ENCODE results near the gene TOLLIP.
"Not testable (repeated sequence)": the region's sequence is repeated elsewhere in the genome, so short reads cannot be mapped to it uniquely, and the experiment has no call there.

The TOLLIP gene

GRCh38 chr11:1271927-1272326, 37.5 kb downstream of the TOLLIP start:
- DNase-seq (ENCODE audit: low spot score): no peak
- no peak for TF ChIP-seq CTCF (IDR thresholded peaks at IDR 0.05)
- H3K27ac ChIP-seq: no peak overlapping the region
- no peak overlapping the region for H3K4me3 ChIP-seq

- no peak for TF ChIP-seq CTCF (IDR thresholded peaks at IDR 0.05)
- no peak overlapping the region for H3K4me3 ChIP-seq
- DNase-seq (ENCODE audit: low spot score): no peak
- no peak overlapping the region for H3K27ac ChIP-seq
Measured at GRCh38 chr11:1271406-1271805, 38.0 kb downstream of the TOLLIP start.

GRCh38 chr11:1271002-1271401, 38.4 kb downstream of the TOLLIP start:
- no peak overlapping the region for H3K27ac ChIP-seq
- no peak overlapping the region for H3K4me3 ChIP-seq
- DNase-seq (ENCODE audit: low spot score): no peak
- TF ChIP-seq CTCF (IDR thresholded peaks at IDR 0.05): no peak

GRCh38 chr11:1270476-1270875, 39.0 kb downstream of the TOLLIP start:
- TF ChIP-seq CTCF (IDR thresholded peaks at IDR 0.05): no peak
- no peak for DNase-seq (ENCODE audit: low spot score)
- Histone ChIP-seq H3K4me3 (no peak overlapping the region), H3K27ac (no peak overlapping the region)

GRCh38 chr11:1269957-1270356, 39.5 kb downstream of the TOLLIP start:
- no peak for DNase-seq (ENCODE audit: low spot score)
- Histone ChIP-seq H3K4me3 (no peak overlapping the region), H3K27ac (no peak overlapping the region)
- no peak for TF ChIP-seq CTCF (IDR thresholded peaks at IDR 0.05)

- no peak for TF ChIP-seq CTCF (IDR thresholded peaks at IDR 0.05)
- no peak overlapping the region for H3K27ac ChIP-seq
- DNase-seq (ENCODE audit: low spot score): no peak
- no peak overlapping the region for H3K4me3 ChIP-seq
Measured at GRCh38 chr11:1267441-1268100, 41.9 kb downstream of the TOLLIP start.

- H3K27ac ChIP-seq; DNase-seq (ENCODE audit: low spot score); H3K4me3 ChIP-seq: not testable (repeated sequence)
Measured at GRCh38 chr11:1266976-1267375, 42.5 kb downstream of the TOLLIP start.

- H3K4me3 ChIP-seq; DNase-seq (ENCODE audit: low spot score); H3K27ac ChIP-seq: not testable (repeated sequence)
Measured at GRCh38 chr11:1265480-1265879, 44.0 kb downstream of the TOLLIP start.

GRCh38 chr11:1264444-1264843, 45.0 kb downstream of the TOLLIP start:
- DNase-seq (ENCODE audit: low spot score); H3K4me3 ChIP-seq; H3K27ac ChIP-seq: not testable (repeated sequence)

All from coronary artery (tissue), 2 donors.